Mammary epithelial cell (primary cell): ENCODE data around the gene CDX2.

Source experiments
- CTCF ChIP-seq, 2 donors: IDR thresholded peaks in 1 of 2; conservative IDR thresholded peaks in 1 of 2; 2 replicates each; pipeline ENCODE4 v1.5.1; 2011 to 2012; ENCODE audit warnings: inconsistent platforms in 2 of 2, low read length in 2 of 2, mild to moderate bottlenecking in 2 of 2, control low read depth in 1 of 2, low read depth in 1 of 2; ENCODE audit not compliant: insufficient read depth in 1 of 2; ENCODE audit errors: extremely low read depth in 1 of 2
- EZH2 ChIP-seq: IDR thresholded peaks from 2 replicates; pipeline ENCODE4 v1.6.1; 2012; ENCODE audit warnings: low read length, inconsistent platforms, borderline replicate concordance

DNA sequence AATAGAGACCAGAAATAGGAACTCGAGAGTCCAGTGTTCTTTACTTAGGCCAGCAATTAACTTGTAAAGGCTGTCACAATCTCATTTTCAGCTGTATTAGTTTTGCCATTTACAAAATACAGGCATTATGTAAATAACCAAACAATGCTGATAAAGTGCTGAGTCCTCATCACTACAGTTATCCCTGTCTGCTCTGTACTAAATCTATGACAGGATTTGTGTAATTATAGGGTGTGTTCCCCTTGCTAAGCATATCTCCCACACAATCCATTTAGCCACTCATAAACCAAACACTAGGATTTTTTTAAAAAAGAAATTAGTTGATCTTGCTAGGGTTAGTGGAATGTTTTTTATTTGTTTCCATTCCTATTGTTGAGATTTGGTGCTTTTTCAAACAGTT, 26.1 kb downstream of the CDX2 start:
- no peak for TF ChIP-seq CTCF (conservative IDR thresholded peaks at IDR 0.05 in 1 of 2, IDR thresholded peaks at IDR 0.05 in 1 of 2; ENCODE audit: extremely low read depth in 1 of 2, insufficient read depth in 1 of 2, low read depth in 1 of 2, low read length in 2 of 2)
- no peak for TF ChIP-seq EZH2
